K562 (cell line): ENCODE results near the gene RRP7A. TPM values are rescaled to one million over a fixed set of nuclear protein-coding genes. Genes with fewer than 3 reads are reported as not detected.

Experiments used
- ATAC-seq: fragments of 200-7000 bp; cut with Tn5 transposase; 3 replicates; pipeline ENCODE4 v1.9.1; 2020; ENCODE audit warnings: moderate library complexity
- BruUV-seq: library from RNA; stranded (reverse); fragments of 400-500 nt; replicated peaks from 2 replicates; lab custom pipeline; 2021; lab: Mats Ljungman, UMichigan
- CTCF ChIA-PET: fragments of 300-600 bp; formaldehyde crosslinking; extraction: SDS; loops from one replicate; lab custom pipeline; 2021; ENCODE audit warnings: low intra/inter-chr PET ratio; lab: Yijun Ruan, JAX
- POLR2A ChIA-PET: fragments of 300-600, 350-650 bp; sonication (Branson Sonifier 250); formaldehyde crosslinking; extraction: SDS; loops from one replicate; lab custom pipeline; 2021; ENCODE audit warnings: antibody characterized with exemption, inconsistent platforms; lab: Yijun Ruan, JAX
- DNase-seq, 4 experiments: peaks; one replicate each; pipeline versions ENCODE4 v3.0.0 to v3.0.0-alpha.2; 2011 to 2018; ENCODE audit warnings: low spot score in 3 of 4, mixed read lengths in 3 of 4; ENCODE audit errors: extremely low read depth in 1 of 4
- FAIRE-seq: peaks from 2 replicates; lab custom pipeline; 2011; peaks lifted over from hg19 to GRCh38; lab: Jason Lieb, UNC
- H2AFZ ChIP-seq: 2 replicates; pipeline ENCODE4 v1.6.0; 2011; ENCODE audit warnings: low read depth, low read length, control low read depth, inconsistent platforms
- H3K27ac ChIP-seq: fragments of 200-600 bp; 3 replicates; pipeline ENCODE4 v1.8.0; 2011; ENCODE audit warnings: low read depth, mild to moderate bottlenecking, control low read depth, inconsistent platforms, low read length, moderate library complexity, mixed read lengths; ENCODE audit errors: extremely low read depth
- H3K27me3 ChIP-seq, 2 experiments: fragments of 300-600 bp in 1 of 2; 2 replicates in 1 of 2; 3 replicates in 1 of 2; pipeline versions ENCODE4 v1.6.0 to v1.8.0; 2011; ENCODE audit warnings: inconsistent platforms in 2 of 2, low read length in 2 of 2, mild to moderate bottlenecking in 1 of 2, mixed read lengths in 1 of 2, moderate library complexity in 1 of 2; ENCODE audit not compliant: control insufficient read depth in 2 of 2, insufficient read depth in 2 of 2
- H3K36me3 ChIP-seq: fragments of 300-600 bp; 3 replicates; pipeline ENCODE4 v1.8.0; 2011; ENCODE audit warnings: mild to moderate bottlenecking, low read length, inconsistent platforms; ENCODE audit not compliant: control insufficient read depth, insufficient read depth
- H3K4me1 ChIP-seq, 2 experiments: fragments of 200-600 bp in 1 of 2; replicated peaks in 1 of 2; 2 replicates in 1 of 2; 3 replicates in 1 of 2; pipeline versions ENCODE4 v1.5.1 to v1.8.0; 2011; ENCODE audit warnings: inconsistent platforms in 2 of 2, low read length in 2 of 2, mild to moderate bottlenecking in 1 of 2, mixed read lengths in 1 of 2, moderate library complexity in 1 of 2; ENCODE audit not compliant: control insufficient read depth in 2 of 2, insufficient read depth in 2 of 2
- H3K4me2 ChIP-seq: 2 replicates; pipeline ENCODE4 v1.6.1; 2011; ENCODE audit warnings: low read length, control low read depth, inconsistent platforms, mixed read lengths; ENCODE audit not compliant: insufficient read depth
- H3K4me3 ChIP-seq: fragments of 200-600 bp; sonication (generic), shearing (Covaris generic); 2 replicates; pipeline ENCODE4 v1.5.1; 2016; ENCODE audit warnings: control low read depth, inconsistent platforms
- H3K79me2 ChIP-seq: fragments of 200-600 bp; 3 replicates; pipeline ENCODE4 v1.8.0; 2011; ENCODE audit warnings: low read length, inconsistent platforms; ENCODE audit not compliant: control insufficient read depth, insufficient read depth
- H3K9ac ChIP-seq, 2 experiments: 2 replicates each; pipeline versions ENCODE4 v1.6.0 to v1.6.1; 2011; ENCODE audit warnings: low read depth in 2 of 2, low read length in 2 of 2, control low read depth in 1 of 2, inconsistent platforms in 1 of 2, mild to moderate bottlenecking in 1 of 2, mixed read lengths in 1 of 2; ENCODE audit not compliant: insufficient read depth in 1 of 2
- H3K9me1 ChIP-seq: one replicate; pipeline ENCODE4 v1.6.0; 2011; ENCODE audit warnings: inconsistent platforms, mild to moderate bottlenecking, low read length, moderate library complexity; ENCODE audit not compliant: control insufficient read depth, insufficient read depth
- H3K9me3 ChIP-seq: replicated peaks from 2 replicates; pipeline ENCODE4 v1.5.1; 2011; ENCODE audit warnings: low read depth, low read length, inconsistent platforms; ENCODE audit not compliant: control insufficient read depth, insufficient read depth
- H4K20me1 ChIP-seq: replicated peaks from 2 replicates; pipeline ENCODE4 v1.6.1; 2011; ENCODE audit warnings: low read length, inconsistent platforms, mixed read lengths; ENCODE audit not compliant: control insufficient read depth, insufficient read depth
- CREB3L1 ChIP-seq: fragments of 450-650 bp; IDR thresholded peaks from 2 replicates; pipeline ENCODE4 v1.6.1; 2014; ENCODE audit warnings: low read depth, mild to moderate bottlenecking, moderate library complexity, borderline replicate concordance
- POLR2G ChIP-seq: fragments of 200-400 bp; formaldehyde crosslinking; IDR thresholded peaks from 2 replicates; pipeline ENCODE4 v1.6.1; 2017; ENCODE audit warnings: low read depth, mild to moderate bottlenecking, antibody characterized with exemption, low read length, moderate library complexity
- RAD51 ChIP-seq: fragments of 450-650 bp; IDR thresholded peaks from 2 replicates; pipeline ENCODE4 v1.7.1; 2016; ENCODE audit warnings: low read depth, mild to moderate bottlenecking, borderline replicate concordance
- RFX7 ChIP-seq: fragments of 250-450 bp; sonication (Bioruptor Pico); IDR thresholded peaks from 2 replicates; pipeline ENCODE4 v1.5.1; 2021; ENCODE audit warnings: mild to moderate bottlenecking
- SNIP1 ChIP-seq: fragments of 450-650 bp; IDR thresholded peaks from 2 replicates; pipeline ENCODE4 v1.7.1; 2017; ENCODE audit warnings: low read depth, mild to moderate bottlenecking
- USF1 ChIP-seq: sonication (generic); formaldehyde crosslinking; IDR thresholded peaks from 2 replicates; pipeline ENCODE4 v1.9.0; 2022; ENCODE audit warnings: mild to moderate bottlenecking, missing genetic modification reagents
- ZNF12 ChIP-seq: sonication (generic); formaldehyde crosslinking; IDR thresholded peaks from 2 replicates; pipeline ENCODE4 v1.4.0; 2020; ENCODE audit warnings: mild to moderate bottlenecking, missing genetic modification reagents
- ZNF121 ChIP-seq: sonication (generic); formaldehyde crosslinking; conservative IDR thresholded peaks from 2 replicates; pipeline ENCODE4 v1.8.0; 2022; ENCODE audit warnings: missing genetic modification reagents
- ZNF785 ChIP-seq: fragments of 250-450 bp; sonication (Bioruptor Pico); IDR thresholded peaks from 2 replicates; pipeline ENCODE4 v1.4.0; 2020; ENCODE audit warnings: mild to moderate bottlenecking
- WGBS: fragments of 100-300 bp; shearing (Covaris generic); methylation state at CpG from one replicate; pipeline ENCODE4 v1.1.6; 2016; ENCODE audit warnings: low coverage, mixed read lengths; ENCODE audit not compliant: insufficient coverage; ENCODE audit errors: missing lambda C conversion rate; 5-methylcytosine and 5-hydroxymethylcytosine counted together
- in situ Hi-C: fragments of 300-500 bp; cut with MboI; formaldehyde crosslinking; loops from 4 replicates; pipeline ENCODE4 v1.15.0; 2018; ENCODE audit warnings: inconsistent platforms, mixed read lengths
- intact Hi-C: fragments of 100-400 bp; cut with micrococcal nuclease; formaldehyde crosslinking; loops from 2 replicates; pipeline ENCODE4 v1.14.2; 2022
- polyA plus RNA-seq, 8 experiments: library from polyadenylated mRNA; depleted of rRNA in 4 of 8; stranded (reverse) in 5 of 8; unstranded in 3 of 8; fragments of >200 nt; fragmentation: Nextera tagmentation in 2 of 8; fragmentation: Illumina TruSeq in 1 of 8; extraction: Ambion mirVana in 2 of 8; extraction: Trizol in 1 of 8; gene quantifications; 2 replicates each; pipeline versions ENCODE4 v1.2.1 to v1.2.3, GENCODE V29; 2011 to 2014; ENCODE audit warnings: inconsistent platforms in 1 of 8, missing spikeins in 1 of 8
- total RNA-seq, 7 experiments: library from RNA; depleted of rRNA in 6 of 7; stranded (reverse); fragments of >200 nt in 6 of 7; fragmentation: Illumina TruSeq in 2 of 7; extraction: Trizol in 2 of 7; gene quantifications; 2 replicates each; pipeline versions ENCODE4 v1.2.1 to v1.2.3, GENCODE V29; 2011 to 2021; ENCODE audit warnings: low replicate concordance in 1 of 7

Gene RRP7A
- total and polyA plus RNA-seq, 9 of the 15 experiments (the other 6 are each of a cell fraction or from before 2014, with no cell fraction given) = 3.4 to 74.1 (median 40.3) TPM

- no peak for ATAC-seq
- Histone ChIP-seq H3K4me1 (peaks cover 10 to 26% of the 10 kb centered on the region in 2 experiments; a peak in 4 of 5 replicates), H3K9me1 (no peaks in the 10 kb centered on the region)
- no peak for TF ChIP-seq ZNF785 (CRISPR knock-in tag)
- peak; percentile 60 for TF ChIP-seq POLR2G
- TF ChIP-seq, all 486 proteins: peak for 1
- no peak overlapping the region for H3K4me3 ChIP-seq
- H3K9ac ChIP-seq = peak overlapping the region in 1 of 2 experiments; percentile 48; a peak in 1 of 4 replicates
- H3K79me2 ChIP-seq = no peaks in the 10 kb centered on the region; the same call in 2 of the 3 replicates
- no peaks in the 10 kb centered on the region; the same call in 1 of the 2 replicates for H4K20me1 ChIP-seq
- H3K27me3 ChIP-seq = no peaks in the 10 kb centered on the region
- FAIRE-seq (no peak), DNase-seq (peak in 1 of 4 experiments; percentile 4)
- H3K9me3 ChIP-seq = no peaks in the 10 kb centered on the region; the same call in 1 of the 2 replicates
- CTCF ChIA-PET = no interaction called here
- no peak overlapping the region for H2AFZ ChIP-seq
- H3K36me3 ChIP-seq = peaks cover 41% of the 10 kb centered on the region; the same call in 1 of the 3 replicates
- H3K4me2 ChIP-seq = no peak overlapping the region
- intact Hi-C loops (no loop called here), in situ Hi-C loops (no loop called here)
- 97% methylated on average over 6 of the region's 12 CpGs for WGBS
- POLR2A ChIA-PET = interaction anchor here (1.1 kb wide), 1 partner anchor 49 kb away, joined by 3 read pairs; the partner anchor contains the start of gene POLDIP3
- no TSS peak for BruUV-seq
- H3K27ac ChIP-seq = no peak overlapping the region
These were observed 46.4 kb upstream of the RRP7A start for GRCh38 chr22:42565956-42566355.

DNA sequence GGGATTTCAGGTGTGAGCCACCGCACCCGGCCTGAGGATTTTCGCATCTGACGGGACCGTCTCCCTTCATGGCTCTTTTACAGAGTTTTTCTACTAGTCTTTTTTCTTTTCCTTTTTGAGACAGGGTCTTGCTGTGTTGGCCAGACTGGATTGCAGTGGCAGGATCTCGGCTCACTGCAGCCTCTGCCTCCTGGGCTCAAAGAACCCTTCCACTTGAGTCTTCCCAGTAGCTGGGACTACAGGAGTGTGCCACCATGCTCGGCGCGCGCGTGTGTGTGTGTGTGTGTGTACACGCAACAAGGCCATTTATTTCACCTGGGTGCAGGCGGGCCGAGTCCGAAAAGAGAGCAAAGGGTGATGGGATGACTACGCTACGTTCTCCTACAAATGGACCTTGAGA lies 45.1 kb upstream of the RRP7A start:
- Histone ChIP-seq H4K20me1 (no peaks in the 10 kb centered on the region), H3K9ac (no peak overlapping the region), H3K9me1 (no peaks in the 10 kb centered on the region), H3K9me3 (no peaks in the 10 kb centered on the region; the same call in 1 of the 2 replicates), H3K27me3 (no peaks in the 10 kb centered on the region), H3K4me1 (peaks cover 10 to 26% of the 10 kb centered on the region in 2 experiments; a peak in 4 of 5 replicates), H2AFZ (no peak overlapping the region), H3K79me2 (no peaks in the 10 kb centered on the region; the same call in 2 of the 3 replicates), H3K4me3 (no peak overlapping the region), H3K27ac (no peak overlapping the region), H3K36me3 (peaks cover 44% of the 10 kb centered on the region; the same call in 1 of the 3 replicates), H3K4me2 (no peak overlapping the region)
- intact Hi-C loops = no loop called here
- BruUV-seq = no TSS peak
- POLR2A ChIA-PET = no interaction called here
- 97% methylated on average over 12 of the region's 17 CpGs for WGBS
- DNase-seq (no peak), FAIRE-seq (no peak), ATAC-seq (no peak)
- CTCF ChIA-PET = no interaction called here
- TF ChIP-seq RFX7 (CRISPR knock-in tag) (no peak), USF1 (CRISPR knock-in tag) (no peak), POLR2G (0 out of 2 replicates have a peak, but pooled peaks have one; percentile 49), ZNF121 (CRISPR knock-in tag) (peak; percentile 68), ZNF12 (CRISPR knock-in tag) (no peak), SNIP1 (no peak), RAD51 (no peak), CREB3L1 (no peak)
- in situ Hi-C loops = loop anchor here (5.0 kb wide), 1 partner anchor 52 kb away; no protein-coding TSS in a partner anchor
